Measurements from ENCODE around the gene C5orf47. TPM values are rescaled to one million over a fixed set of nuclear protein-coding genes. Genes with fewer than 3 reads are reported as not detected.

The C5orf47 gene
- total and polyA plus RNA-seq, 5 donors from 2014 or later, result not detected

GRCh38 chr5:174020928-174021304, 31.9 kb downstream of the C5orf47 start:
- DNase-seq, result no peak
- Histone ChIP-seq H3K4me3 (ENCODE audit: low read depth, low read length) (no peak overlapping the region), H3K36me3 (ENCODE audit: control insufficient read depth, insufficient read depth, low read length) (no peaks in the 10 kb centered on the region), H3K4me1 (ENCODE audit: control insufficient read depth, insufficient read depth, low read length, poor library complexity, severe bottlenecking) (no peaks in the 10 kb centered on the region), H3K9me3 (ENCODE audit: control insufficient read depth in 2 of 2, low read length in 2 of 2) (no peaks in the 10 kb centered on the region), H3K27me3 (ENCODE audit: control insufficient read depth, insufficient read depth, low read length) (peaks cover 3% of the 10 kb centered on the region), H3K27ac (ENCODE audit: insufficient read depth, low read length, poor library complexity, severe bottlenecking) (no peak overlapping the region)
- no peak overlapping the region for H3K4me3 Mint-ChIP-seq
- no peak overlapping the region for H3K27ac Mint-ChIP-seq
- no peak for ATAC-seq (ENCODE audit: low read depth in 2 of 2)
- peaks cover 0 to 4% (median 0%) of the 10 kb centered on the region in 7 donors for H3K9me3 Mint-ChIP-seq
- H3K36me3 Mint-ChIP-seq, result no peaks in the 10 kb centered on the region
- no peaks in the 10 kb centered on the region for H3K4me1 Mint-ChIP-seq
- H3K27me3 Mint-ChIP-seq, result peaks cover 23% of the 10 kb centered on the region

GRCh38 chr5:174022384-174023095, 33.6 kb downstream of the C5orf47 start:
- no peaks in the 10 kb centered on the region for H3K4me1 Mint-ChIP-seq
- H3K4me3 ChIP-seq (ENCODE audit: low read depth, low read length), result no peak overlapping the region
- no peak overlapping the region for H3K27ac ChIP-seq (ENCODE audit: insufficient read depth, low read length, poor library complexity, severe bottlenecking)
- H3K36me3 ChIP-seq (ENCODE audit: control insufficient read depth, insufficient read depth, low read length), result no peaks in the 10 kb centered on the region
- no peak overlapping the region for H3K4me3 Mint-ChIP-seq
- no peak for ATAC-seq (ENCODE audit: low read depth in 2 of 2)
- no peak for DNase-seq
- H3K9me3 ChIP-seq (ENCODE audit: control insufficient read depth in 2 of 2, low read length in 2 of 2), result no peaks in the 10 kb centered on the region
- no peaks in the 10 kb centered on the region for H3K36me3 Mint-ChIP-seq
- no peak overlapping the region for H3K27ac Mint-ChIP-seq
- peaks cover 0 to 6% (median 0%) of the 10 kb centered on the region in 7 donors for H3K9me3 Mint-ChIP-seq
- peaks cover 23% of the 10 kb centered on the region for H3K27me3 Mint-ChIP-seq
- no peaks in the 10 kb centered on the region for H3K4me1 ChIP-seq (ENCODE audit: control insufficient read depth, insufficient read depth, low read length, poor library complexity, severe bottlenecking)
- H3K27me3 ChIP-seq (ENCODE audit: control insufficient read depth, insufficient read depth, low read length), result peaks cover 3% of the 10 kb centered on the region

- H3K27me3 Mint-ChIP-seq, result no peaks in the 10 kb centered on the region
- H3K4me3 Mint-ChIP-seq, result no peak overlapping the region
- H3K36me3 ChIP-seq (ENCODE audit: control insufficient read depth, insufficient read depth, low read length), result no peaks in the 10 kb centered on the region
- no peak for ATAC-seq (ENCODE audit: low read depth in 2 of 2)
- H3K9me3 ChIP-seq (ENCODE audit: control insufficient read depth in 2 of 2, low read length in 2 of 2), result no peaks in the 10 kb centered on the region
- no peak overlapping the region for H3K27ac Mint-ChIP-seq
- no peak overlapping the region for H3K27ac ChIP-seq (ENCODE audit: insufficient read depth, low read length, poor library complexity, severe bottlenecking)
- no peak overlapping the region for H3K4me3 ChIP-seq (ENCODE audit: low read depth, low read length)
- no peaks in the 10 kb centered on the region for H3K36me3 Mint-ChIP-seq
- no peaks in the 10 kb centered on the region for H3K4me1 ChIP-seq (ENCODE audit: control insufficient read depth, insufficient read depth, low read length, poor library complexity, severe bottlenecking)
- no peak for DNase-seq
- no peaks in the 10 kb centered on the region for H3K27me3 ChIP-seq (ENCODE audit: control insufficient read depth, insufficient read depth, low read length)
- peaks cover 2 to 24% (median 12%) of the 10 kb centered on the region in 7 donors for H3K9me3 Mint-ChIP-seq
- H3K4me1 Mint-ChIP-seq, result no peaks in the 10 kb centered on the region
Measured at GRCh38 chr5:174030286-174030685, 41.3 kb downstream of the C5orf47 start.

- DNase-seq (no peak), ATAC-seq (ENCODE audit: low read depth in 2 of 2) (no peak)
- Histone ChIP-seq H3K4me3 (ENCODE audit: low read depth, low read length) (no peak overlapping the region), H3K4me1 (ENCODE audit: control insufficient read depth, insufficient read depth, low read length, poor library complexity, severe bottlenecking) (no peaks in the 10 kb centered on the region), H3K9me3 (ENCODE audit: control insufficient read depth in 2 of 2, low read length in 2 of 2) (no peaks in the 10 kb centered on the region), H3K27ac (ENCODE audit: insufficient read depth, low read length, poor library complexity, severe bottlenecking) (no peak overlapping the region), H3K36me3 (ENCODE audit: control insufficient read depth, insufficient read depth, low read length) (no peaks in the 10 kb centered on the region), H3K27me3 (ENCODE audit: control insufficient read depth, insufficient read depth, low read length) (peaks cover 2% of the 10 kb centered on the region)
- H3K9me3 Mint-ChIP-seq, result peaks cover 0 to 4% (median 0%) of the 10 kb centered on the region in 7 donors
- no peaks in the 10 kb centered on the region for H3K36me3 Mint-ChIP-seq
- H3K27ac Mint-ChIP-seq, result no peak overlapping the region
- H3K4me1 Mint-ChIP-seq, result no peaks in the 10 kb centered on the region
- peaks cover 6% of the 10 kb centered on the region for H3K27me3 Mint-ChIP-seq
- H3K4me3 Mint-ChIP-seq, result no peak overlapping the region
Measured at GRCh38 chr5:174044466-174045254, 55.7 kb downstream of the C5orf47 start.

- no peak for ATAC-seq (ENCODE audit: low read depth in 2 of 2)
- Mint-ChIP-seq H3K4me1 (no peaks in the 10 kb centered on the region), H3K27ac (peak within 1 kb of the TSS in 1 of 3 donors; percentile 45), H3K9me3 (peaks cover 0 to 4% (median 0%) of the 10 kb centered on the region in 7 donors), H3K36me3 (no peaks in the 10 kb centered on the region), H3K27me3 (peaks cover 4% of the 10 kb centered on the region), H3K4me3 (no peak within 1 kb of the TSS)
- DNase-seq, result peak in 1 of 3 donors; percentile 20
- H3K4me3 ChIP-seq (ENCODE audit: low read depth, low read length), result no peak within 1 kb of the TSS
- H3K4me1 ChIP-seq (ENCODE audit: control insufficient read depth, insufficient read depth, low read length, poor library complexity, severe bottlenecking), result no peaks in the 10 kb centered on the region
- H3K27ac ChIP-seq (ENCODE audit: insufficient read depth, low read length, poor library complexity, severe bottlenecking), result no peak within 1 kb of the TSS
- no peaks in the 10 kb centered on the region for H3K9me3 ChIP-seq (ENCODE audit: control insufficient read depth in 2 of 2, low read length in 2 of 2)
- peaks cover 2% of the 10 kb centered on the region for H3K27me3 ChIP-seq (ENCODE audit: control insufficient read depth, insufficient read depth, low read length)
- H3K36me3 ChIP-seq (ENCODE audit: control insufficient read depth, insufficient read depth, low read length), result no peaks in the 10 kb centered on the region
Measured at GRCh38 chr5:174045470-174046025, 56.6 kb downstream of the C5orf47 start, which contains the start of gene NSG2. Gene NSG2 (plus strand): TSS chr5:174045706. CDS start chr5:174046756, 1,050 bp downstream.

GRCh38 chr5:174046558-174046957, 57.6 kb downstream of the C5orf47 start:
- H3K36me3 ChIP-seq (ENCODE audit: control insufficient read depth, insufficient read depth, low read length), result no peaks in the 10 kb centered on the region
- H3K27ac ChIP-seq (ENCODE audit: insufficient read depth, low read length, poor library complexity, severe bottlenecking), result no peak overlapping the region
- no peak for DNase-seq
- Mint-ChIP-seq H3K27me3 (peaks cover 4% of the 10 kb centered on the region), H3K4me3 (no peak overlapping the region), H3K4me1 (no peaks in the 10 kb centered on the region), H3K9me3 (peaks cover 0 to 4% (median 0%) of the 10 kb centered on the region in 7 donors), H3K27ac (no peak overlapping the region), H3K36me3 (no peaks in the 10 kb centered on the region)
- H3K9me3 ChIP-seq (ENCODE audit: control insufficient read depth in 2 of 2, low read length in 2 of 2), result no peaks in the 10 kb centered on the region
- no peak overlapping the region for H3K4me3 ChIP-seq (ENCODE audit: low read depth, low read length)
- H3K27me3 ChIP-seq (ENCODE audit: control insufficient read depth, insufficient read depth, low read length), result peaks cover 2% of the 10 kb centered on the region
- no peaks in the 10 kb centered on the region for H3K4me1 ChIP-seq (ENCODE audit: control insufficient read depth, insufficient read depth, low read length, poor library complexity, severe bottlenecking)
- no peak for ATAC-seq (ENCODE audit: low read depth in 2 of 2)

- peaks cover 2% of the 10 kb centered on the region for H3K27me3 ChIP-seq (ENCODE audit: control insufficient read depth, insufficient read depth, low read length)
- no peaks in the 10 kb centered on the region for H3K4me1 ChIP-seq (ENCODE audit: control insufficient read depth, insufficient read depth, low read length, poor library complexity, severe bottlenecking)
- H3K27ac ChIP-seq (ENCODE audit: insufficient read depth, low read length, poor library complexity, severe bottlenecking), result no peak overlapping the region
- ATAC-seq (ENCODE audit: low read depth in 2 of 2) (no peak), DNase-seq (no peak)
- H3K36me3 ChIP-seq (ENCODE audit: control insufficient read depth, insufficient read depth, low read length), result no peaks in the 10 kb centered on the region
- Mint-ChIP-seq H3K4me3 (no peak overlapping the region), H3K4me1 (no peaks in the 10 kb centered on the region), H3K27me3 (peaks cover 4% of the 10 kb centered on the region), H3K36me3 (no peaks in the 10 kb centered on the region), H3K9me3 (peaks cover 0 to 4% (median 0%) of the 10 kb centered on the region in 7 donors), H3K27ac (no peak overlapping the region)
- H3K9me3 ChIP-seq (ENCODE audit: control insufficient read depth in 2 of 2, low read length in 2 of 2), result no peaks in the 10 kb centered on the region
- H3K4me3 ChIP-seq (ENCODE audit: low read depth, low read length), result no peak overlapping the region
Measured at GRCh38 chr5:174047472-174048099, 58.6 kb downstream of the C5orf47 start.

Data from CD4-positive, CD25-positive, alpha-beta regulatory T cell (primary cell).